Stomach smooth muscle (tissue), 2 donors: ENCODE results near the gene DPF3.

Experiments
- H3K27ac ChIP-seq: one replicate; pipeline ENCODE4 v1.7.0; 2013; ENCODE audit warnings: mild to moderate bottlenecking, low read length, inconsistent platforms
- H3K27me3 ChIP-seq, 2 donors: one replicate each; pipeline ENCODE4 v1.7.0; 2013; ENCODE audit warnings: low read length in 2 of 2; ENCODE audit not compliant: insufficient read depth in 2 of 2, control insufficient read depth in 1 of 2
- H3K36me3 ChIP-seq, 2 donors: one replicate each; pipeline ENCODE4 v1.7.0; 2013; ENCODE audit warnings: low read length in 2 of 2; ENCODE audit not compliant: control insufficient read depth in 2 of 2, insufficient read depth in 2 of 2
- H3K4me1 ChIP-seq: one replicate; pipeline ENCODE4 v1.7.0; 2013; ENCODE audit warnings: low read length; ENCODE audit not compliant: control insufficient read depth, insufficient read depth
- H3K4me3 ChIP-seq, 2 donors: one replicate each; pipeline ENCODE4 v1.7.0; 2013; ENCODE audit warnings: low read length in 2 of 2
- H3K9ac ChIP-seq, 2 donors: one replicate each; pipeline ENCODE4 v1.7.0; 2013; ENCODE audit warnings: low read length in 2 of 2, mild to moderate bottlenecking in 1 of 2
- H3K9me3 ChIP-seq, 2 donors: one replicate each; pipeline ENCODE4 v1.7.0; 2013; ENCODE audit warnings: low read length in 2 of 2; ENCODE audit not compliant: control insufficient read depth in 2 of 2
- donor health status: healthy.
- donor health status: Pancreatic carcinoma.

Gene DPF3

DNA sequence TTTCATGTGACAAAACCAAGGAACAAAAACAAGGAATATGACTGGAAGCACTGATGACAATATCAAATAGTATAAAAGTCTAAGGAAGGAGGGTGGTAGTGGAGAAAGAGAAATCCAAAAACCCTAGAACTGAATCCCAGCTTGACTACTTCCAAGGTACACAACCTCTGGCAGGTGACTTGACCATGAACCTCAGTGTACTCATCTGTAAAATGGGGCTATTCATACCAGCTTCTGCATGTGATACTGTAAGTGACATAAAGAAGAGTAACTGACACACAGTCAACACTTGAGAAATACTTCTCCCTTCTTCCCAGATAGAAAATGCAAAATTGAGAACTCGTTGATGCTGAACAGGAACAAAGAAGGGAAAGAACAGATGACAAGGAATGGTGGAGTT is 10.3 kb upstream of the DPF3 start:
- Histone ChIP-seq H3K27ac (no peak overlapping the region), H3K36me3 (no peaks in the 10 kb centered on the region), H3K9me3 (no peaks in the 10 kb centered on the region), H3K27me3 (peaks cover 0 to 4% of the 10 kb centered on the region in 2 donors), H3K4me3 (no peak overlapping the region), H3K4me1 (no peaks in the 10 kb centered on the region), H3K9ac (no peak overlapping the region)

DNA sequence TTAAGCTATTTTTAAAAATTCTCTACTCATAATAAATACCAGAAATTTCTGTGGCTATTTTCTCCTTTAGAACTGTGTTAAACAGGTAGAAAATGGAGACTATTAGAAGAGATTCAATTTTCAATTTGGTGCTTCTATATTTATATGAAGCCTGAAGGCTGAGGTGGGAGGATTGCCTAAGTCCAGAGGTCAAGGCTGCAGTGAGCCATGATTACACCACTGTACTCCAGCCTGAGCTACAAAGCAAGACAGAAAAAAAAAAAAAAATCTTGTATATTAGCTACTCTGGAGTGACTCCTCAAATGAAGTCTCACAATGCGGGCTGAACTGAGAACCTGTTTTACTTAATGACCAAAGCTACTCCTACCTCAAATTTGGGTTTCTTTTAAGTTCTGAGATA is 9.8 kb upstream of the DPF3 start:
- Histone ChIP-seq H3K9ac (no peak overlapping the region), H3K36me3 (no peaks in the 10 kb centered on the region), H3K27me3 (peaks cover 0 to 4% of the 10 kb centered on the region in 2 donors), H3K9me3 (no peaks in the 10 kb centered on the region), H3K4me1 (no peaks in the 10 kb centered on the region), H3K4me3 (no peak overlapping the region), H3K27ac (no peak overlapping the region)

- H3K27me3 ChIP-seq = peaks cover 0 to 4% of the 10 kb centered on the region in 2 donors
- H3K4me3 ChIP-seq = no peak overlapping the region
- H3K27ac ChIP-seq = no peak overlapping the region
- H3K4me1 ChIP-seq = no peaks in the 10 kb centered on the region
- H3K9ac ChIP-seq = no peak overlapping the region
- H3K9me3 ChIP-seq = no peaks in the 10 kb centered on the region
- H3K36me3 ChIP-seq = no peaks in the 10 kb centered on the region
Observed at GRCh38 chr14:72902801-72903530, 9.1 kb upstream of the DPF3 start.

DNA sequence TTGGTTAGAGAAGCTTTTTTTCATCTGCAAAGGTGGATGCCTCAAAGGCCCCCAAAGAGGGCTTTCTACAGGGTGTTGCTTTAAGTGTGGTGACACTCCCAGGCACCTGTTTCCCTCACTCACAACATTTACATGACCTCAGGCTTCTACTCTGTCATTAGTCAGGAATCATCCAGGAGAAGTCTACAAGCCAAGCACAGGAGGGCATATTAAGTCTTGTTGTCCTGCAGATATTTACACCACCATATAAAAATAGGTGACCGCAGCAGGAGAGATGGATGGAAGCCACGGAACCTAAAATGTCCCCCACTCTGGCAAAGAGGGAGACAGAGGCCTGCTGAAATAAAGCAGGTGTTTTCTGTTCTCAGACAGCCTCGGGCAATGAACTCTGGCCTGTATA is 7.5 kb upstream of the DPF3 start:
- no peaks in the 10 kb centered on the region for H3K9me3 ChIP-seq
- H3K4me1 ChIP-seq = no peaks in the 10 kb centered on the region
- H3K27ac ChIP-seq = no peak overlapping the region
- H3K36me3 ChIP-seq = no peaks in the 10 kb centered on the region
- no peak overlapping the region for H3K9ac ChIP-seq
- H3K4me3 ChIP-seq = no peak overlapping the region
- peaks cover 0 to 3% of the 10 kb centered on the region in 2 donors for H3K27me3 ChIP-seq

DNA sequence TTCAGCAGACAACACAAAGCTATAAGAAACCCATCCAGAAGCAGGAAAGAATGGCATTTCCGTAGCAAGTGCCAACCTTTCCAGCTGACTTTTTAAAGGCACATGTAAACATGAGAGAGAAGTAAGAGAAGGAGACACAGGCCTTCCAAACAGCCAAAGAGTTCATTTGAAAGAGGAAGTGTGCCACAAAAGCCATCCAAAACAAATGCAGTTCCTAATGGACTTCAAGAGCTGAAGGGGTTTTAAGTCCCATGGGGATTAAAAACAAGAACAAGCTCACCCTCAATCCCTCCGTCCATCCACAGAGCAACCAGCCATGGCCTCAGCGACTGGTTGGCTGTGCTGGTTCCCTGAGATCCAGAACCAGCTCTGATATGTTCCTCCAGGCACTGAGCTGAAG is 4.5 kb upstream of the DPF3 start:
- H3K27me3 ChIP-seq = peaks cover 0 to 5% of the 10 kb centered on the region in 2 donors
- no peak overlapping the region for H3K27ac ChIP-seq
- no peak overlapping the region for H3K9ac ChIP-seq
- H3K36me3 ChIP-seq = no peaks in the 10 kb centered on the region
- peaks cover 9% of the 10 kb centered on the region for H3K4me1 ChIP-seq
- no peak overlapping the region for H3K4me3 ChIP-seq
- no peaks in the 10 kb centered on the region for H3K9me3 ChIP-seq

DNA sequence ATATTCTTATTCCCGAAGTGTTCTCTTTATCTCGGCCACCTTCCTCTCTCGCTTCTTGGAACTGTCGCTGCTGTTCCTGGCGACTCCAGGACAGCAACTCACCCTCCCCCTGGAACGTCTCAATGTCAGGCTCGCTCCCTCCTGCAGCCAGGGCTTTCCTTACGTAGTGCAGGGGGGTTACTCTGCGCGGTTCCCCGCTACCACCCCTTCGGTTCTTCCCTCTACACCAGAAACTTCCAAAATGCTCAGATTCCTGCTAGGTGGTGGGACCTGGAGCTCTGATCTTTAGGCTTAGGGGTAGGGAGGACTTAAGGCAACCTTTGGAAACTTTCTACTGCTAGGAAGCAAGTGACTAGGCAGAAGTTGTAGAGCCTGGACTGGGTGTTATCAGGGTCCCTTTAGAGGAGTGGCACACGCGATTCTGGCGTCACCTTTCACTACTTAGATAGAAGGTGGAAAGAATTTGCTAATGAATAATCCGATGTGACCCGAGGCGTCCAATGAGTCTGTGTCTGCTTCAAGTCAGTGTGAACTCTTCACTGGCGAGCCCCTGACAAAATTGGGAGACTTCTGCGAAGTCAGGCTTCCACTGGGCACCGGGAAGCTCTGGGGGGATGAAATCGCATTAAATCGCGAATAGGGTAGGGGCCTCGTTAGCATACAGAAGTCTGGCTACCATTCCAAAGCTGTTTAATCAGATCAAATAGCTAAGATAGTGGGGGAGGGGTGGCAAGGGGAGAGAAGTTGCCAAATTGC is 900 bp upstream of the DPF3 start:
- Histone ChIP-seq H3K9ac (peak overlapping the region; percentile 58 to 67), H3K36me3 (no peaks in the 10 kb centered on the region), H3K27me3 (peaks cover 9 to 11% of the 10 kb centered on the region in 2 donors), H3K27ac (no peak overlapping the region), H3K9me3 (no peaks in the 10 kb centered on the region), H3K4me3 (peak overlapping the region; percentile 91 to 97), H3K4me1 (peaks cover 21% of the 10 kb centered on the region)

DNA sequence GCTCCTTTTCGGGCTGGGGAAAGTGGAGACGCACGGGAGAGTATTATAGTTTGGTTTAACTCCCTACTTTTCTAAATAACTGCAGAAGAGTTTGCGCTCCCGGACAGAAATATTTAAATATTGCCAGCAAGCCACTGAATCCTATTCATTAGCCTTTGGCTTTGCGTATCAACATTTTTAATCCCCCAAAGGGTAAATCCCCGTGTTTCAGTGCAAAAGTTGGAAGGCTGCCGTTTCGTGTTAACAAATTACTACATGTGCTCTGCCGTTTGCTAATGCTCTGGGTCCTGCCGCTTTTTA is 372 bp upstream of the DPF3 start:
- Histone ChIP-seq H3K9me3 (no peaks in the 10 kb centered on the region), H3K27me3 (peaks cover 11 to 13% of the 10 kb centered on the region in 2 donors), H3K4me1 (peaks cover 21% of the 10 kb centered on the region), H3K36me3 (no peaks in the 10 kb centered on the region), H3K9ac (peak overlapping the region; percentile 58 to 67), H3K4me3 (peak overlapping the region; percentile 91 to 97), H3K27ac (no peak overlapping the region)

GRCh38 chr14:72892879-72893635 is 844 bp downstream of the DPF3 start:
- H3K9ac ChIP-seq = peak overlapping the region in 1 of 2 donors; percentile 51
- H3K4me3 ChIP-seq = peak overlapping the region; percentile 91 to 97
- H3K4me1 ChIP-seq = peaks cover 21% of the 10 kb centered on the region
- H3K9me3 ChIP-seq = no peaks in the 10 kb centered on the region
- no peaks in the 10 kb centered on the region for H3K36me3 ChIP-seq
- peaks cover 17 to 18% of the 10 kb centered on the region in 2 donors for H3K27me3 ChIP-seq
- no peak overlapping the region for H3K27ac ChIP-seq

DNA sequence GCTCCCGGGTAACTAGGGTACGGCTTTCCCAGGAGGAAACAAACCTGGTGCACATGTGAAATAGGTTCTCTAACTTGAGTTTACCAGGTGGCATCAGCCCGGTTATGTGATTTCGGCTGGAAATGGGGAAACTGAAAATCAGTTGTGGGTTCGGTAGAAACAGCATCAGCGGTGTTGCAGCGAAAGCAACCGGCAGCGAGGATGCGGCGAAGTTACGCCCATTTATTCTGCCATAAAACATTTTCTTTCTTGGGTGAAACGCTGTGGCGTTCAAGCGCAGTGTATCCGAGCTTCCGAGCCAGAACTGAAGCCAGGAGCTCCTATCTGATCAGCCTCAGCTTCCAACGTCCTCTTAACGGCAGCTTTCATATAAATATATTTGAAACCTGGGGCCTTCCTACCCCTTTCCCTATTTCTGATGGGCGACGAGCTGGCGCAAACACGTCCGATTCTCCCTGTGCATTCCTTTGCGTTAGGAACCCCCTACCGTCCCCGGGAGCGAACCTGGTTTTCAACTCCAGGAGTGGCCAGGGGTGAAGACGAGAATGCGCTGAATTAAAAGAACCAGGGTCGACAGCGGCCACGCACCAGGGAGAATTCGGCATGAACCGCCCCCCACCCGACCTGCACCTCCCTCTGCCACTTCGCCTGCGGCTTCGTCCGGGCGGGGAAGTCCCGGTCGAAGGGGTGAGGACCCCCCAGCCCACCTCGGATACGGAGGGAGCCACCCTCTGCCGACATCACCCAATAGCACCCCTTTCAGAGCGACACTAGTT is 1.6 kb downstream of the DPF3 start:
- no peaks in the 10 kb centered on the region for H3K9me3 ChIP-seq
- peak overlapping the region; percentile 91 to 97 for H3K4me3 ChIP-seq
- H3K36me3 ChIP-seq = no peaks in the 10 kb centered on the region
- peaks cover 17 to 19% of the 10 kb centered on the region in 2 donors for H3K27me3 ChIP-seq
- H3K9ac ChIP-seq = peak overlapping the region in 1 of 2 donors; percentile 51
- H3K27ac ChIP-seq = no peak overlapping the region
- peaks cover 21% of the 10 kb centered on the region for H3K4me1 ChIP-seq

- Histone ChIP-seq H3K4me3 (peak overlapping the region; percentile 91 to 97), H3K9me3 (no peaks in the 10 kb centered on the region), H3K4me1 (peaks cover 21% of the 10 kb centered on the region), H3K9ac (no peak overlapping the region), H3K36me3 (no peaks in the 10 kb centered on the region), H3K27ac (no peak overlapping the region), H3K27me3 (peaks cover 17 to 19% of the 10 kb centered on the region in 2 donors)
Observed at GRCh38 chr14:72891666-72892102, 2.2 kb downstream of the DPF3 start.
